HepG2 (cell line): ENCODE measurements around the gene CHADL. TPM values are rescaled to one million over a fixed set of nuclear protein-coding genes. Genes with fewer than 3 reads are reported as not detected.

Experiments used
- ATAC-seq: fragments of 200-7000 bp; cut with Tn5 transposase; 3 replicates; pipeline ENCODE4 v1.9.1; 2020; ENCODE audit warnings: mild to moderate bottlenecking, moderate library complexity
- BruUV-seq: library from RNA; stranded (reverse); fragments of 400-500 nt; replicated peaks from 2 replicates; lab custom pipeline; 2021; lab: Mats Ljungman, UMichigan
- CTCF ChIA-PET: fragments of 300-600 bp; formaldehyde crosslinking; extraction: SDS; loops from one replicate; lab custom pipeline; 2021; ENCODE audit warnings: low total read pairs, inconsistent platforms, low intra/inter-chr PET ratio; lab: Yijun Ruan, JAX
- POLR2A ChIA-PET: fragments of 350-600 bp; sonication (Branson Sonifier 250); formaldehyde crosslinking; loops from one replicate; lab custom pipeline; 2020; ENCODE audit warnings: antibody characterized with exemption, inconsistent platforms; lab: Yijun Ruan, JAX
- DNase-seq: peaks from one replicate; pipeline ENCODE4 v3.0.0-alpha.2; 2015; ENCODE audit warnings: low spot score
- FAIRE-seq: peaks from 3 replicates; lab custom pipeline; 2011; peaks lifted over from hg19 to GRCh38; lab: Jason Lieb, UNC
- H2AFZ ChIP-seq: one replicate; pipeline ENCODE4 v1.6.1; 2011; ENCODE audit warnings: low read length, inconsistent platforms
- H3K27ac ChIP-seq: fragments of 300-600 bp; 3 replicates; pipeline ENCODE4 v1.8.0; 2011; ENCODE audit warnings: mixed run types, mild to moderate bottlenecking, mixed read lengths, low read length, inconsistent platforms; ENCODE audit not compliant: insufficient read depth; ENCODE audit errors: extremely low read length
- H3K27me3 ChIP-seq, 2 experiments: fragments of 200-600 bp in 1 of 2; 2 replicates in 1 of 2; 3 replicates in 1 of 2; pipeline versions ENCODE4 v1.6.0 to v1.8.0; 2011; ENCODE audit warnings: low read length in 2 of 2, mild to moderate bottlenecking in 2 of 2, moderate library complexity in 2 of 2, inconsistent platforms in 1 of 2; ENCODE audit not compliant: insufficient read depth in 2 of 2, control insufficient read depth in 1 of 2
- H3K36me3 ChIP-seq, 2 experiments: fragments of 200-600 bp in 1 of 2; replicated peaks in 1 of 2; 2 replicates in 1 of 2; 3 replicates in 1 of 2; pipeline versions ENCODE4 v1.5.1 to v1.8.0; 2011; ENCODE audit warnings: low read length in 2 of 2, inconsistent platforms in 1 of 2; ENCODE audit not compliant: insufficient read depth in 2 of 2, control insufficient read depth in 1 of 2
- H3K4me1 ChIP-seq: 2 replicates; pipeline ENCODE4 v1.5.1; 2012; ENCODE audit warnings: low read length, inconsistent platforms; ENCODE audit not compliant: insufficient read depth
- H3K4me2 ChIP-seq: 2 replicates; pipeline ENCODE4 v1.6.0; 2011; ENCODE audit warnings: low read depth, low read length, inconsistent platforms
- H3K4me3 ChIP-seq, 3 experiments: fragments of 200-600 bp in 1 of 3; sonication (generic), shearing (Covaris generic) in 1 of 3; replicated peaks in 1 of 3; 2 replicates each; pipeline ENCODE4 v1.5.1; 2011 to 2016; ENCODE audit warnings: low read length in 3 of 3, inconsistent platforms in 2 of 3, low read depth in 2 of 3, mild to moderate bottlenecking in 2 of 3, control low read depth in 1 of 3, mixed read lengths in 1 of 3; ENCODE audit not compliant: insufficient read depth in 1 of 3
- H3K79me2 ChIP-seq: one replicate; pipeline ENCODE4 v1.6.1; 2011; ENCODE audit warnings: low read length, inconsistent platforms; ENCODE audit not compliant: insufficient read depth
- H3K9ac ChIP-seq: 2 replicates; pipeline ENCODE4 v1.6.0; 2011; ENCODE audit warnings: mild to moderate bottlenecking, low read depth, low read length, inconsistent platforms; ENCODE audit not compliant: insufficient read depth
- H3K9me3 ChIP-seq: 2 replicates; pipeline ENCODE4 v1.5.1; 2012; ENCODE audit warnings: mild to moderate bottlenecking, low read length
- H4K20me1 ChIP-seq: 2 replicates; pipeline ENCODE4 v1.6.0; 2011; ENCODE audit warnings: inconsistent platforms, mild to moderate bottlenecking, low read length, moderate library complexity; ENCODE audit not compliant: insufficient read depth
- ARNT2 ChIP-seq: sonication (generic); formaldehyde crosslinking; IDR thresholded peaks from 2 replicates; pipeline ENCODE4 v1.8.0; 2022; ENCODE audit warnings: mild to moderate bottlenecking, low read depth, missing genetic modification reagents, moderate library complexity
- BCL6 ChIP-seq: IDR thresholded peaks from 2 replicates; pipeline ENCODE4 v1.6.1; 2016; ENCODE audit warnings: missing genetic modification reagents, missing compliant biosample characterization
- FOXA1 ChIP-seq, 2 experiments: fragments of 450-650 bp in 1 of 2; sonication (generic) in 1 of 2; formaldehyde crosslinking in 1 of 2; IDR thresholded peaks; 2 replicates each; pipeline versions ENCODE4 v1.4.0 to v1.6.1; 2016 to 2020; ENCODE audit warnings: missing genetic modification reagents in 1 of 2
- GLI4 ChIP-seq: sonication (generic); formaldehyde crosslinking; IDR thresholded peaks from 2 replicates; pipeline ENCODE4 v1.5.1; 2020; ENCODE audit warnings: missing genetic modification reagents, mild to moderate bottlenecking, moderate library complexity, borderline replicate concordance
- HNF4A ChIP-seq: sonication (generic); formaldehyde crosslinking; IDR thresholded peaks from 2 replicates; pipeline ENCODE4 v1.4.0; 2020; ENCODE audit warnings: missing genetic modification reagents
- PAF1 ChIP-seq: IDR thresholded peaks from 2 replicates; pipeline ENCODE4 v1.6.1; 2016; ENCODE audit warnings: missing genetic modification reagents, missing compliant biosample characterization
- PLRG1 ChIP-seq: fragments of 450-650 bp; conservative IDR thresholded peaks from 2 replicates; pipeline ENCODE4 v1.6.1; 2016
- ZMYM3 ChIP-seq: sonication (generic); formaldehyde crosslinking; IDR thresholded peaks from 2 replicates; pipeline ENCODE4 v1.5.1; 2020; ENCODE audit warnings: mild to moderate bottlenecking, missing genetic modification reagents
- ZNF777 ChIP-seq: sonication (generic); formaldehyde crosslinking; IDR thresholded peaks from 2 replicates; pipeline ENCODE4 v1.4.0; 2020; ENCODE audit warnings: missing genetic modification reagents
- ZSCAN21 ChIP-seq: sonication (generic); formaldehyde crosslinking; IDR thresholded peaks from 2 replicates; pipeline ENCODE4 v1.8.0; 2022; ENCODE audit warnings: mild to moderate bottlenecking, missing genetic modification reagents, moderate library complexity, borderline replicate concordance
- WGBS: methylation state at CpG from one replicate; pipeline ENCODE4 v1.1.6; 2017; ENCODE audit warnings: low lambda C conversion rate; 5-methylcytosine and 5-hydroxymethylcytosine counted together
- in situ Hi-C: cut with HindIII; loops from 2 replicates; pipeline ENCODE4 v1.10.0; 2017; ENCODE audit warnings: low pct_unique_long_range_greater_than_20kb; ENCODE audit not compliant: extremely low pct_ligation_motif_present
- intact Hi-C: fragments of 100-400 bp; cut with micrococcal nuclease; formaldehyde crosslinking; loops from one replicate; pipeline ENCODE4 v1.10.0; 2022; ENCODE audit not compliant: unreplicated experiment
- polyA plus RNA-seq, 8 experiments: library from polyadenylated mRNA; depleted of rRNA in 3 of 8; stranded (reverse) in 7 of 8; unstranded in 1 of 8; fragments of >200 nt; fragmentation: Illumina TruSeq in 4 of 8; extraction: Trizol in 4 of 8; gene quantifications; 2 replicates each; pipeline versions ENCODE4 v1.2.1 to v1.2.3, GENCODE V29; 2011 to 2016; ENCODE audit warnings: low read depth in 4 of 8, missing spikeins in 1 of 8, mixed read lengths in 1 of 8; ENCODE audit not compliant: insufficient read depth in 1 of 8
- total RNA-seq, 5 experiments: library from RNA; depleted of rRNA; stranded (reverse); fragments of >200 nt; fragmentation: Illumina TruSeq; extraction: Trizol; gene quantifications; 2 replicates each; pipeline ENCODE4 v1.2.3, GENCODE V29; 2016; ENCODE audit warnings: low read depth in 1 of 5

Gene CHADL
- total and polyA plus RNA-seq, 2 of the 13 experiments (the other 11 are each of a cell fraction or from before 2014, with no cell fraction given) = 2.8 to 8.1 TPM

DNA sequence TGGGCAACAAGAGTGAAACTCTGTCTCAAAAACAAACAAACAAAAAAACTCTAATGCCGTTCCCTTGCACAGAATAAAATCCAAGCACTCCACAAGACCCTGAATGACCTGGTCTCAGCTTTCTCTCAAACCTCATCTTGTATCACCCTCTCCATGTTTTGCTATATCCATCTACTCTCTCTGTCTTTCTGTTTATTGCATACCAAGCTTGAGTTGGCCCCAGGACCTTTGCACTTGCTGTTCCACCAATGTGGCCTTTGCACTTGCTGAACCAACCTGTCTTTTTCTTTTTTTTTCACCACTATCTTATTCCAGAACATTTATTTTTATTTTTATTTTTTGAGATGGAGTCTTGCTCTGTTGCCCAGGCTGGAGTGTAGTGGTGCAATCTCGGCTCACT lies 37.6 kb downstream of the CHADL start:
- peak; percentile 58; the same call in 1 of the 2 replicates for TF ChIP-seq ZMYM3
- 0 out of 2 replicates have a peak, but pooled peaks have one; percentile 11 for TF ChIP-seq HNF4A
- TF ChIP-seq PLRG1 = no peak
- TF ChIP-seq, all 625 proteins: peak for 2
- Histone ChIP-seq H2AFZ (no peak overlapping the region), H3K9ac (no peak overlapping the region), H3K4me1 (peaks cover 51% of the 10 kb centered on the region), H3K36me3 (no peaks in the 10 kb centered on the region), H3K27me3 (peaks cover 0 to 2% of the 10 kb centered on the region in 2 experiments; a peak in 2 of 5 replicates), H3K4me2 (no peak overlapping the region), H3K9me3 (no peaks in the 10 kb centered on the region), H3K27ac (no peak overlapping the region), H3K79me2 (peaks cover 11% of the 10 kb centered on the region), H4K20me1 (no peaks in the 10 kb centered on the region), H3K4me3 (no peak overlapping the region)
- intact Hi-C loops = no loop called here
- FAIRE-seq (no peak), DNase-seq (no peak), ATAC-seq (no peak)
- in situ Hi-C loops = no loop called here
- WGBS = 54% methylated on average over 2 of the region's 2 CpGs
- CTCF ChIA-PET = no interaction called here
- BruUV-seq = no TSS peak
- POLR2A ChIA-PET = no interaction called here

DNA sequence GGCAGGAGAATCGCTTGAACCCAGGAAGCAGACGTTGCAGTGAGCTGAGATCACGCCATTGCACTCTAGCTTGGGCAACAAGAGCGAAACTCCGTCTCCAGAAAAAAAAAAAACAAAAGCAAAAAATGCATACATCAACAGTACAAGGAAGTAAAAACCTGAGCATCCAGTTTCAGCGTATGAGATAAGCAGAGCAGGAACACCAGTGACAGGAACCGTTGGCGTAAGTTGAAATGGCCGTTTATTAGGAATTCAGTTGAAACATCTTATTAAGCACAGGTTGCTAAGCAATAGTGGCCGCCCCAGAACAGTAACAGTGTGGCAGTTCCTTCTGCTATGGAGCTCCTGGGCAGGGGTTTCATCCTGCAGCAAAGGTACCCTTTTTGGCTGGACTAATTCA lies 39.6 kb downstream of the CHADL start:
- Histone ChIP-seq H3K9me3 (no peaks in the 10 kb centered on the region), H3K9ac (no peak overlapping the region), H3K4me3 (no peak overlapping the region), H3K27ac (no peak overlapping the region), H2AFZ (no peak overlapping the region), H3K36me3 (no peaks in the 10 kb centered on the region)
- DNase-seq = no peak
- ChIA-PET POLR2A (no interaction called here), CTCF (no interaction called here)
- intact Hi-C loops = no loop called here
- no peak for ATAC-seq
- no peak for TF ChIP-seq GLI4 (CRISPR knock-in tag)
- no peak for TF ChIP-seq ZNF777 (CRISPR knock-in tag)
- no peak for TF ChIP-seq ARNT2 (CRISPR knock-in tag)
- TF ChIP-seq PAF1 (CRISPR knock-in tag) = no peak
- TF ChIP-seq ZSCAN21 = no peak
- no peak for TF ChIP-seq BCL6 (CRISPR knock-in tag)
- TF ChIP-seq FOXA1 (IDR thresholded peaks at IDR 0.05) = no peak
- no peak for TF ChIP-seq FOXA1 (CRISPR knock-in tag; IDR thresholded peaks at IDR 0.05)
- TF ChIP-seq, all 625 proteins: peak for 0
- BruUV-seq = no TSS peak
- WGBS = 51% methylated on average over 9 of the region's 10 CpGs
- no peaks in the 10 kb centered on the region for H4K20me1 ChIP-seq
- H3K4me2 ChIP-seq = no peak overlapping the region
- H3K27me3 ChIP-seq = peaks cover 0 to 2% of the 10 kb centered on the region in 2 experiments; a peak in 2 of 5 replicates
- peaks cover 53% of the 10 kb centered on the region for H3K4me1 ChIP-seq
- FAIRE-seq = no peak
- H3K79me2 ChIP-seq = peaks cover 10% of the 10 kb centered on the region
- in situ Hi-C loops = no loop called here
